ENCODE results near the gene FAM200B.

The FAM200B gene

DNA sequence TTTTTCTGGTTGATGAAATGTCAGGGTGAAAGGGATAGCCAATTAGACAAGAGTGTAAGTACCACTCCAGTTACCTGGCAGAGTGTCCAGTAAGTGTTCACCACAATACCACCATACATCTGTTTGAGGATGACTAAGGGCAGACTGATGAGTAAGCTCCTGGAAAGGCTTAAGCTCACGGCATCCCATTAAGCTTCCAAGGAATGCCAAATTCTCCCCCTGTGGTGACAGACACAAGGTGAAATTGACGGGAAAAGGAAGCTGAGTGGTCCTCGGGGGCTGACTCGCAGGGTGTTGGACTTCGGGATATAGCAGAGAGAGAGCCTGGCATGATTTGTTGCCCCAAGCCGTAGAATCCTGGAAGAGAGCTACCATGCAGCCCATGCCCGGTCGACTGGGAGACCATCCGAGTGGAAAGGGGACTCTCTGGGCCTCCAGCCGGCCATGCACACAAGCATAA is 13.6 kb downstream of the FAM200B start:
- no peak for DNase-seq (ENCODE audit: low read depth in 1 of 2, low spot score in 1 of 2)

DNA sequence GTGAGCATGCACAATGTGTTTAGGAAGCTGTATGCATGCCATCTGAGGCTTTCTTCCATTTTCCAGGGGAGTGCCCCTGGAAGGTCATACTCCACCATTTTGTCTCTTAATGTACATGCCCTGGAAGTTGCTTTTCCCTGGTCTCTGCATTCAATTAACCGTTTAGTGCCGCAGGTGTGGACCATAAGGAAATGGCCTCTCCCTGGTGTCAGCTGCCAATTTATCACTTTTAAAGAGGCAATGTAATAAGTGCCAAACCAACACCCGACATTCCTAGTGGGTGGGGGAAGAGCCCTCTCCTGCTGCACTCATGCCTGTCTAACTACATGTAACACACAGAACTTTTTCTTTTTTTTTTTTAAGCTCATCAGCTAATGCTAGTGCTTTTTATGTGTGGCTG is 14.1 kb downstream of the FAM200B start:
- DNase-seq (ENCODE audit: low read depth in 1 of 2, low spot score in 1 of 2), result no peak

- no peak for DNase-seq (ENCODE audit: low read depth in 1 of 2, low spot score in 1 of 2)
Observed at GRCh38 chr4:15696866-15697265, 15.2 kb downstream of the FAM200B start.

- DNase-seq (ENCODE audit: low read depth in 1 of 2, low spot score in 1 of 2), result peak; percentile 6 to 10
Observed at GRCh38 chr4:15702941-15703403, 21.3 kb downstream of the FAM200B start, which contains the start of gene BST1. BST1 (plus strand) TSS chr4:15703065; CDS start chr4:15703145, 80 bp downstream.

DNA sequence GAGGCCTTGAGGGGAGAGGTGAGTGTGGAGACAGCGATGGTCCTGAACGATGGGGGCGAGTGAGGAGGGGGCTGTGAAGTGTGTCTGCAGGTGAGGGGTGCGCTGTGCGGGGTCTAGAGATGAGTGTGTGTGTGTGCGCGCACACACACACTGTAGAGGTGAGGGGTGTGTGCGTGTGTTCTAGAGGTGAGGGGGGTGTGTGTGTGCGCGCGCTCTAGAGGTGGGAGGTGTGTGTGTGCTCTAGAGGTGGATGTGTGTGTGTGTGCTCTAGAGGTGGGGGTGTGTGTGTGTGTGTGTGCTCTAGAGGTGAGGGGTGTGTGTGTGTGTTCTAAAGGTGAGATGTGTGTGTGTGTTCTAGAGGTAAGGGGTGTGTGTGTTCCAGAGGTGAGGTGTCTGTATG is 21.8 kb downstream of the FAM200B start:
- DNase-seq (ENCODE audit: low read depth in 1 of 2, low spot score in 1 of 2), result no peak

GRCh38 chr4:15704129-15704528 is 22.5 kb downstream of the FAM200B start:
- no peak for DNase-seq (ENCODE audit: low read depth in 1 of 2, low spot score in 1 of 2)

DNA sequence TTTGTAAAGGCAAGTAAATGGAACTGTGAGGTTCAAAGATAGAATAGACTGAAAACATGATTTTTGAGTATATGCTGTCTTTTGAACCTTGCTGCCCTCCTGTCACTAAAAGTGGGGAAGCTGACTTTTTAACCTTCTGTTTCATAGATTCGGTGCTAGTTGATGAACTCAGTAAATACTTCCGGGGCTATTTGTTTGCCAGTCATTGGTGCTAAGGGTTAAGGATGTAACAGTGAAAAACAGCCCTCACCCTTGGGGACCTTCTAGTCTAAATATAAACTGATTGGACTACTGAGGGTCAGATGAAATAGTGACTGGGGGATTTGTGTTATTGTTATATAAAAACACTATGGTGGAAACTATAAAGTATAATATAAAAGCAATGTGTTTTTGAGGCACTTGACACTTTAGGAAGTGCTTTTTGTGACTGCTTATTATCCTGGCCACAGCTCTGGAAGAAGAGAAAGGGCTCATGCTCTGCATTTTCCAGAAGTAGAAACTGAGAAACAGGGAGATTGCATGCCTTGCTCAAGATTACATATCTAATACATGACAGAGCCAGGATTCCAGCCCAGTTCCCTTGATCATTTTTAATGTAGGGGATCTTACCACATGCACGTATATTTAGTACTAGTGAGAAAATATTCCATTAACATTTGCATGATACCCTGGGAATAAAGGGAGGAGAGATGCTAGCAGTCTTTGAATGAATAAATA is 25.2 kb downstream of the FAM200B start:
- no peak for DNase-seq (ENCODE audit: low read depth in 1 of 2, low spot score in 1 of 2)

- no peak for DNase-seq (ENCODE audit: low read depth in 1 of 2, low spot score in 1 of 2)
Observed at GRCh38 chr4:15707363-15707715, 25.7 kb downstream of the FAM200B start.

DNA sequence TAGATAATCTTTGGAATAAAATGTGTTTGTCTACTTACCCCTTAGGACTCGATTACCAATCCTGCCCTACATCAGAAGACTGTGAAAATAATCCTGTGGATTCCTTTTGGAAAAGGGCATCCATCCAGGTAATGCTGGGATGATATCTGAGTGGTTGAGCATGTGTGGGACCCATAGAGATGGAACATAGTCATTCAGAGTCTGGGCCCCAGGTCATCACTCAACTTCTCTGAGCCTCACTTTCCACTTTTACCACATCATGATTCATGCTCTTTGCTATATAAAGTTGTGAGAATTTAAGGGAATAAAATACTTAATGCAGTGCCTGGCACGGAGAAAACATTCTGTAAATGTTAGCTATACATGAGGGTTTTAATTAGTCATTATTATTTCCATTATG is 30.1 kb downstream of the FAM200B start:
- no peak for DNase-seq (ENCODE audit: low read depth in 1 of 2, low spot score in 1 of 2)

DNA sequence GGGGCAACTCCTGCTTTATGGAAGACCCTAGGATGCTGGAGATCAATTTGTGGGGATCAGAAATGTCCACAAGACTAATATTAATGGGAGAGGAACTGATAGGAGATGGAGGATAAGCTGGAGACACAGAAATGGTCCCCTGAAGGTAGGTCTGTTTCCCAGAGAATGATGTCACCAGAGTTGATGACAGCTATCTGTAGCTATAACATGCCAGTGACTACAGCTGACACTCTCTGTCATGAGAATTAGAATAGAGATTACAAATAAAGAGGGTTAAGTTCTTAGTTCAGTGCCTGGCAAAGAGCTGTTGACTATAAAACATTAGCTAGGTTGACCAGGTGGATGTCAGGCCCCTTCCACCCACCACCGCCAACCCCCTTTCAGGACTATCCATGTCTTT is 30.6 kb downstream of the FAM200B start:
- no peak for DNase-seq (ENCODE audit: low read depth in 1 of 2, low spot score in 1 of 2)

GRCh38 chr4:15714141-15714540 is 32.5 kb downstream of the FAM200B start:
- DNase-seq (ENCODE audit: low read depth in 1 of 2, low spot score in 1 of 2), result no peak

DNA sequence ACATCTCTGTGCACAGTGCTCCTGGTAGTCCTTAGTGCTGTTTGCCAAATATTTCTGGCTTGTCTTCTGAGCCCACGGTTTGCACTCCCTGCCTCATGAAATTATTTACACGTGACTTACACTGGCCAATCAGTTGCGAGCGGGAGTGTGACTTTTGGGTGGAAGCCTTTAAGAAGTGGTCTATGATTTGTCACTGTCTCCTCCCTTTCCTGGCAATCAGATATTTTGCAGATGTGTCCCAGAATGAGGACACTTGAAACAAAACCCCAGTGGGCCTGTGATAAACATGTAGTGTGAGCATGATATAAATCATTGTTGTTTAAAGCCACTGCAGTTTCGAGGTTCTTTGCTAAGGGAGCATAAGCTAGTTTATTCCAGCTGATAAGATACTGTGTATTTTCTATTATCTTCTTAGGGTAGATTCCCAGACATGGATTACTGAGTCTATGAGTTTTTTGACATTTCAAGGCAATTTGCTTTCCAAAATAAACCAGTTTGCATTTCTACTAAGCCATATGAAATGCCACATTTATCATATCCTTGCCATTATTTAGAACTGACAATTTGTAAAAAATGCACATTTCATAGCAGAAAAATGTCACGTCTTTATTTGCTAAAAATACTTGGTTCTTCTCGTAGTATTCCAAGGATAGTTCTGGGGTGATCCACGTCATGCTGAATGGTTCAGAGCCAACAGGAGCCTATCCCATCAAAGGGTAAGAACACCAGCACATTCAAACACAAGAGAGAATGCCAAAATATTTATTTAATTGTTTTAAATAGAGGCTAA is 33.2 kb downstream of the FAM200B start:
- DNase-seq (ENCODE audit: low read depth in 1 of 2, low spot score in 1 of 2), result no peak

- DNase-seq (ENCODE audit: low read depth in 1 of 2, low spot score in 1 of 2), result no peak
Observed at GRCh38 chr4:15716115-15716514, 34.5 kb downstream of the FAM200B start.

DNA sequence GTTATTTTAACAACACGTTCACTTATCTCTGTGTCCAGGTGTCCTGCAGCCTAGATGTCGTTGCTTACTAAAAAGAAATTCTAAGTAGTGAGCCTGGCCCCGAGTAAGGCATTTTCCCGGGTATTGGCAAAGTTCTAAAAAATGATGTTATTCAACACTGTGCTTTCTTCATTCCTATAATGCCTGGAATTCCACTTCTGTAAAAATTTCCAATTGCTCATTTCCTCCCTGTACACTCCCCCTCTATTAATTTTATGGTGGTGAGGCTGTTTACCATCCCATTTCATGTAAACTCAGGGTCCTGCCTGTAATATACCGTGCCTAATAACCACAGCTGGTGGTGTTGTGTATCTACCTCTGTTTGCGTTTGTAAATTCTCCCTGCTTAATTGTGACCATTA is 35.5 kb downstream of the FAM200B start:
- no peak for DNase-seq (ENCODE audit: low read depth in 1 of 2, low spot score in 1 of 2)

- no peak for DNase-seq (ENCODE audit: low read depth in 1 of 2, low spot score in 1 of 2)
Observed at GRCh38 chr4:15717657-15718416, 36.2 kb downstream of the FAM200B start.

DNA sequence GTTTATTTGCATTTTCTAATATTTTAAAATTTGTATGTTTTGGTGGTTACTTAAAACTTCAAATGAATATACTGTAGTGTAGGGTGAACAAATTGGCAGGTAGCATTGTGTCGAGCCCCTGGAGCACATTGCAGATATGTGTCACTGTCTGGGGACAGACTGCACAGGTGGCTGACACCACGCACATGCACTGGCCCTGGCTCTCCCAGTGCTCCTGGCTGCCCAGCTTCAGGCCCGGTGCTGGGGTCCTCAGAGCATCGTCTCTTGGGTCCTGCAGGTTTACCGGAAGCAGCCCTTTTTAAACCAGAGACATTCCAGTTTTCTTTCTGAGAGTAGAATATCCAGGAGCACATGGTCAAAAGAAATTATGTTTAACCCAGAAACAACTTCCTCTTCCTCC is 36.8 kb downstream of the FAM200B start:
- no peak for DNase-seq (ENCODE audit: low read depth in 1 of 2, low spot score in 1 of 2)

DNA sequence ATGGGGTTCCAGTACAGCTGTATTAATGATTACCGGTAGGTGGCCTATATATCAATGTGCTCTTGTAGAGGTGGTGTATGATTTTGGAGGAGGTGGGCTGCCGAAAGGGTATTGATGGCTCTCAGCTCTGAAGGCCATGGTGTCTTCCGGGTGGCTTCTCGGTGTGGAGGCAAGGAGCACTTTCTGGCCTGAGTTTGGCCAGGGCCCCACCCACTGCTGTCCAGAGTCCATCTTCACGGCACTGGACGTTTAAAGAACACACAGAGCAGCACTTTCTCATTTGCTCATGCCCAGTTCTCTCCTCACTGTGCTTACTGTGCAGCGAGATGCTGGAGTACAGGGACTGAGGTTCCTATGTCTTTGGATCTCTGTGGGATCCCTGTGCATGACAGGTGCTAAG is 37.3 kb downstream of the FAM200B start:
- no peak for DNase-seq (ENCODE audit: low read depth in 1 of 2, low spot score in 1 of 2)

DNA sequence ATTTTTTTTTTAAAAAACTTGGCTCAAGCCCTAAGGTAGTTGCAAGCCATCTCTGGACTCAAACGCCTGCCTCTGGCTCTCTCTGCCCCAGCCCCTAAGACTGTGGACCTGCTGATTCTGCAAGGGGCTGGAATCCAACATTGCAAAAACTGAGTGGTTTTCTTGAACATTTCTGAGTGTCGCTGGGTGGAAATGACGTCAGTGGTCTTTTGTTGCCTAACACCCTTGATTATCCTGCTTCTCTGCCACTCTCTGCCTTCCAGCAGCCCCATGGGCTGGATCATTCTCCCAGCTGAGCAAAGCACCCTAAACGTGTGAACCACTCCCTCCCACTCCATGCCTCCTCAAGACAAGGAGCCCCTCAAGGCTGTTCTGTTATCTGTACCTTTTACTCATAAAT is 37.9 kb downstream of the FAM200B start:
- DNase-seq (ENCODE audit: low read depth in 1 of 2, low spot score in 1 of 2), result no peak

DNA sequence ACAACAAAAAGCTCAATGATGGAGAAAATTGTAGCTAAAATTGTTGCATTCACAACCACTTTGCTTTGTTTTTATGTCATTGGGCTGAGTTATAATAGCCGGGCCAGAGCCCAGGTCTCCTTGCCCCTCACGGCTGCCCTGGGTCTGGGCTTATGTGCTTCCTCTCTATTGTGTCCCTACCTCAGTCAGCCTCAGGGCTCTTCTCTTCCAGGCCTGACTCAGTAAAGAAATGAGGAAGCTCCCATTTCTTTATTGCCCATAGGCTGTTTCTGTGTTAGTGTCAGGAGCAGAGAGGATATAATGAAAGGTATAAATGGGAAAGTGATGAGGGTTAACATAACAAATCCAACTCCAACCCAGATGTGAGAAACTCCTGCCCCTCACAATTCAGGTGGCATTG is 39.2 kb downstream of the FAM200B start:
- DNase-seq (ENCODE audit: low read depth in 1 of 2, low spot score in 1 of 2), result no peak

- no peak for DNase-seq (ENCODE audit: low read depth in 1 of 2, low spot score in 1 of 2)
Observed at GRCh38 chr4:15725608-15726007, 44.0 kb downstream of the FAM200B start.

- no peak for DNase-seq (ENCODE audit: low read depth in 1 of 2, low spot score in 1 of 2)
Observed at GRCh38 chr4:15729910-15730533, 48.4 kb downstream of the FAM200B start.

Data from activated T-helper 1 cell treated with anti-CD3 and anti-CD28 coated beads, Interleukin-2, amount 50 U/mL, for 16 hours (primary cell).